ENCODE data around the gene SKAP1.

DNA sequence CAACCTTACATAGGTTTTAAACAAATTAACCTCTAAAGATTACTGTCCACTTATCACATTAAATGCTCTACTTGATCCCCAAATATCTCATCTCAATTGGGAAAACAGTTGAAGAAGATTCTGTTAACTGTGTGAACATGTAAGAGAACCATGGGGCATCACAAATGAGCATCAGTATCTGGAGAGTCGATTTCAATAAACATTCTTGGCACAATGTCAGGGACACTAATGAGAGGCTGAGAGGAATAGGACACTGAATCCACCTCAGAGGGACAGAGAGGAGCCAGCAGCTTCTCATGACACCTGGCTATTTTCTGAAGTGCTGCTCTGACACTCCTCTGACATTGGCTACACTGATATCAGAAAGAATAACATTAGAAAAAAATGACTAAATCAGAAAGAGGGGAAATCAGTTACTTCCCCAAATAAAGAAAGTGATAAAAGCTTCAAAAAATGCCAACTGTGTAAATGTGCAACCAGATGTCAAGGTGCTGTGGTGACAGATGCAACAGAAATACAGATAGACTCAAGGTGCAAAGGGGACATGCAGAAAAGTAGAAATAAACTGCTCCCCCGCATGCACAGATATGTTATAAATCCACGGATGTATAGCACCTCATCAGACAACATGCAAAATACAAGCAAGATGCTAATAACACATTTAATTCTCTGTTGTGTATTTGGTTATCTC is 255.0 kb downstream of the SKAP1 start:
- TF ChIP-seq POLR2A (IDR thresholded peaks at IDR 0.05), result no peak
- TF ChIP-seq CTCF (IDR thresholded peaks at IDR 0.05), result no peak
- TF ChIP-seq EP300 (IDR thresholded peaks at IDR 0.05), result no peak

All from ovary (tissue), 3 donors.